Colonic mucosa (tissue), 4 donors: ENCODE measurements around the gene SCGB1A1. TPM values are rescaled to one million over a fixed set of nuclear protein-coding genes. Genes with fewer than 3 reads are reported as not detected.

ENCODE experiments used
- DNase-seq: peaks from one replicate; pipeline ENCODE4 v3.0.0-alpha.2; 2020
- H3K27ac ChIP-seq: fragments of 200-600 bp; one replicate; pipeline ENCODE4 v1.8.0; 2021
- H3K27me3 ChIP-seq: fragments of 200-600 bp; one replicate; pipeline ENCODE4 v1.8.0; 2021
- H3K36me3 ChIP-seq: fragments of 200-600 bp; one replicate; pipeline ENCODE4 v1.8.0; 2021
- H3K4me1 ChIP-seq: fragments of 200-600 bp; one replicate; pipeline ENCODE4 v1.8.0; 2021; ENCODE audit warnings: mild to moderate bottlenecking
- H3K4me3 ChIP-seq: fragments of 200-600 bp; one replicate; pipeline ENCODE4 v1.8.0; 2021
- H3K9ac ChIP-seq, 2 donors: one replicate each; pipeline ENCODE4 v1.7.0; 2013; ENCODE audit warnings: control low read depth in 2 of 2, low read depth in 2 of 2, low read length in 2 of 2
- H3K9me3 ChIP-seq: fragments of 200-600 bp; one replicate; pipeline ENCODE4 v1.8.0; 2021
- intact Hi-C: fragments of 100-400 bp; cut with DNase I; formaldehyde crosslinking; loops from one replicate; pipeline ENCODE4 v1.14.1; 2022
- total RNA-seq, 2 donors: library from RNA; stranded (reverse); fragmentation: NEBNext Ultra II Directional in 1 of 2; extraction: Animal tissue kit (Norgen Biotek cat#: 25700) in 1 of 2; gene quantifications; one replicate each; pipeline ENCODE4 v1.2.1, GENCODE V29; 2021
- TF ChIP-seq, protein P1 (sequence below): fragments of 200-600 bp; IDR thresholded peaks from one replicate; pipeline ENCODE4 v1.8.0; 2022; ENCODE audit warnings: antibody characterized with exemption, mild to moderate bottlenecking
- donor health status: healthy.
- donor health status: DM: no; HTN: no; CAD: no.
- donor health status: DM: no; HTN: no; CAD: no.

The SCGB1A1 gene
- total RNA-seq, 2 donors from 2014 or later = 2.3 TPM; not detected in 1

DNA sequence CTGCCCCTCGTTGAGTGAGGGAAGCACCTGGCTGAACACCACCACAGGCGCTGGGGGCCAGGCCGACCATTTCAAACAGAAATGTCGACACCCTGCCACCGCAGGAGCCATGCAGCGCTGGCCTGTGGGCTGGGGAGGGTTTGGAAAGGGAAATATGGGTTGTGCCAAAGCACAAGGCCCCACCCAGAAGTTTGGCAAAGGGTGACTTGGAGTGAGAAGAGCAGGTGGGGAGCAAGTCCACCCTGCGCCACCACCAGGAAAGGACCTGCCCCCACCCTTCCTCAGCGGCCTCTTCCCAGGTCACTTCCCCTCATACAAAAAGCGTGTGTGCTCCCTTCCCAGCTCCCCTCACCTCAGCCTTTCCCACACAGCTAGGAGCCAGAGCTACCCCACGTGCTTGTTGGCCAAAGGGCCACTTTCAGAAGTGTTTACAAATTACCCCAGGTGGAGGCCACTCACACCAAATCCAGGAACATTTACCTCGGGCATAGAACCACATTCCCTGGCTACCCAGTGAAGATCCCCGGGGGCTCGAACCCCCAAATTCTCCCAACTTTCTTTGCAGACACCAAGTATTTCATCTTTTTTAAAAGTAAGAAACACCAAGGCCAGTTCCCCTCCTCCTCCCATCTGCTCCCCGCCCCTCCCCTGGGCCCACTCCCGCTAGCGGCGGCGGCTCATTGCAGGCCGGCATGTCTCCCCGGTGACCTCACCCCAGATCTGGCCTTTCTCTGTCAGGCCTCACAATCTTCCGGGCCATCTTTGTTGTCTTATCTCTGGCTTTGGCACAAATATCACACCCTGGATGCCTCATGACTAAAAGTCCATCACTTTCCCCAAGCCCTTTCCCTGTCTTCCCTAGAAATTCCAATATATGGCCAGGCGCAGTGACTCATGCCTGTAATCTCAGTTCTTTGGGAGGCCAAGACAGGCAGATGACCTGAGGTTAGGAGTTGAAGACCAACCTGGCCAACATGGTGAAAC lies 20.5 kb upstream of the SCGB1A1 start:
- Histone ChIP-seq H3K9ac (no peak overlapping the region), H3K27ac (peak overlapping the region; percentile 25), H3K9me3 (no peaks in the 10 kb centered on the region), H3K4me1 (peaks cover 2% of the 10 kb centered on the region), H3K36me3 (no peaks in the 10 kb centered on the region), H3K4me3 (no peak overlapping the region), H3K27me3 (no peaks in the 10 kb centered on the region)
- DNase-seq = peak; percentile 34
- TF ChIP-seq, protein P1, sequence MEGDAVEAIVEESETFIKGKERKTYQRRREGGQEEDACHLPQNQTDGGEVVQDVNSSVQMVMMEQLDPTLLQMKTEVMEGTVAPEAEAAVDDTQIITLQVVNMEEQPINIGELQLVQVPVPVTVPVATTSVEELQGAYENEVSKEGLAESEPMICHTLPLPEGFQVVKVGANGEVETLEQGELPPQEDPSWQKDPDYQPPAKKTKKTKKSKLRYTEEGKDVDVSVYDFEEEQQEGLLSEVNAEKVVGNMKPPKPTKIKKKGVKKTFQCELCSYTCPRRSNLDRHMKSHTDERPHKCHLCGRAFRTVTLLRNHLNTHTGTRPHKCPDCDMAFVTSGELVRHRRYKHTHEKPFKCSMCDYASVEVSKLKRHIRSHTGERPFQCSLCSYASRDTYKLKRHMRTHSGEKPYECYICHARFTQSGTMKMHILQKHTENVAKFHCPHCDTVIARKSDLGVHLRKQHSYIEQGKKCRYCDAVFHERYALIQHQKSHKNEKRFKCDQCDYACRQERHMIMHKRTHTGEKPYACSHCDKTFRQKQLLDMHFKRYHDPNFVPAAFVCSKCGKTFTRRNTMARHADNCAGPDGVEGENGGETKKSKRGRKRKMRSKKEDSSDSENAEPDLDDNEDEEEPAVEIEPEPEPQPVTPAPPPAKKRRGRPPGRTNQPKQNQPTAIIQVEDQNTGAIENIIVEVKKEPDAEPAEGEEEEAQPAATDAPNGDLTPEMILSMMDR = no peak
- intact Hi-C loops = loop anchor here (10.0 kb wide), 1 partner anchor 296 kb away; no protein-coding TSS in a partner anchor

DNA sequence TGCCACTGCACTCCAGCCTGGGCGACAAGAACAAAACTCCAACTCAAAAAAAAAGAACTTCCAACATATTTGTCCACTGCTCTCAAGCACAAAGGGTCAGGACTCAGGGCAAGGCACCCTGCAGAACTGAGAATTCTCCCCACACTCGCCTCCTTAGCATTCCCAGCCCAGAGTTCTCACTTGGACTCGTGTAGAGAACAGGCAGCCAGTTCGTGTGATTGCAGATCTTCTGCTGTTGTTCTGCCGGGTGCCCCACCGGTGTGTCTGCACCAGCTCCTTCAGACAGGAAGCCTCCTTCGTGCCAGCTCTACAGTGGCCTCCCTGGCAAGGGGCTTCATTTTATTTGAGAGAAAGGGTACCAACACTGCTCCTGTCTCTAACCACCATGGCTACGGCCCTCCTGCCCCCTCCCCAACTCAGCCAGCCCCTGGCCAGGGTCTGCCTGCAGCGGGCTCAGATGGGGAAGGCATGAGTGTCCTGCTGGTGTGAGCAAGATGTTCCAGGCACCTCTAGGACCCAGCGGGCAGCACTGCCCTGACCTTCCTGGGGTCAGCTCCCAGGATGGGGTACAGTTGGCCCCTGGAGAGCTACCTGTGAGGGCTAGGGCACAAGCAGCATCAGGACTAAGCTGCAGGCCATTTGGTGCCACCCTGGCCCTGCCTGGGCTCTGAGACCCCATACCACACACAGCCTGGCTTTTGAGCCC lies 19.5 kb upstream of the SCGB1A1 start:
- peaks cover 2% of the 10 kb centered on the region for H3K4me1 ChIP-seq
- H3K27me3 ChIP-seq = no peaks in the 10 kb centered on the region
- H3K9ac ChIP-seq = no peak overlapping the region
- H3K36me3 ChIP-seq = no peaks in the 10 kb centered on the region
- H3K4me3 ChIP-seq = no peak overlapping the region
- no peak for DNase-seq
- H3K9me3 ChIP-seq = no peaks in the 10 kb centered on the region
- TF ChIP-seq, protein P1 = no peak
- peak overlapping the region; percentile 25 for H3K27ac ChIP-seq
- intact Hi-C loops = loop anchor here (10.0 kb wide), 1 partner anchor 295 kb away; no protein-coding TSS in a partner anchor

DNA sequence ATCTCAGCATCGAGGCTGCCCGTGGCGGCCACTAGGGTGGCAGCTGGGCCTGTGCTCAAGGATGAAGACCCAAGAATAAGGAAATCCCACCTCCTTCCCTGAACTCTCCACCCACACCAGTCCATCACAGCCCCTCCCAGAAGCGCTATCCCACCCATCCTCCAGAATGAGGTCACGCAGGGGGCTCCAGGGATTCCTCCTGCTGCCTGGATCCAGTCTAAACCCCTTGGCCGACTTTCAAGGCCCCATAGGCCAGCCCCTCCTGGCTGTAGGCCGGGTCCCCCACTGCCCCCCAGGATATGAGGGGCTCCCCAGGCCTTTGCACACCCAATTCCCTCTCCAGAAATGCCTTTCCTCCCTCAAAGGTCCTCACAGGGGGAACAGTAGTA lies 19.0 kb upstream of the SCGB1A1 start:
- intact Hi-C loops = loop anchor here (5.0 to 10.0 kb wide), 2 partner anchors 157 to 295 kb away; no protein-coding TSS in a partner anchor
- no peak overlapping the region for H3K27ac ChIP-seq
- H3K4me1 ChIP-seq = no peaks in the 10 kb centered on the region
- no peak overlapping the region for H3K4me3 ChIP-seq
- no peak for DNase-seq
- H3K36me3 ChIP-seq = no peaks in the 10 kb centered on the region
- TF ChIP-seq, protein P1 = no peak
- no peaks in the 10 kb centered on the region for H3K9me3 ChIP-seq
- H3K9ac ChIP-seq = no peak overlapping the region
- H3K27me3 ChIP-seq = no peaks in the 10 kb centered on the region

DNA sequence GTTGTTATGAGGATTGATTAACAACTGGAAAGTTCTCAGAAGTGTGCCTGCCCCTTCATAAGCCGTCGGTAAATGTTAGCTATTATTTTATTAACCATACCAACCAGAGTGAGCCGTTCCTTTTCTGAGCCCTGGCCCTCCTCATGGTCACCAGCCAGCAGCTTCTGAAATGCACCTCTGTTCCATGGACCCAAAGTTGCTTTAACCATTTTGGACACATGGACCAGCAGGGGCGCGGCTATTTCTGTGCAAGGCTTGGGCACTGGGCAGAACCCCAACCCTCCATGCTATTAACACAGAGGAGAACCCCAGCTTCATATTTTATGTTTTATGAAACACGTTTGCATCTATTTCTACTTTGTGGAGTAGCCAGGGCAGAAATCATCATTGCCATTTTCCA lies 18.6 kb upstream of the SCGB1A1 start:
- no peak for DNase-seq
- intact Hi-C loops = loop anchor here (5.0 kb wide), 1 partner anchor 157 kb away; no protein-coding TSS in a partner anchor
- no peak overlapping the region for H3K4me3 ChIP-seq
- H3K9me3 ChIP-seq = no peaks in the 10 kb centered on the region
- TF ChIP-seq, protein P1 = no peak
- H3K27ac ChIP-seq = no peak overlapping the region
- no peak overlapping the region for H3K9ac ChIP-seq
- H3K27me3 ChIP-seq = no peaks in the 10 kb centered on the region
- no peaks in the 10 kb centered on the region for H3K36me3 ChIP-seq
- no peaks in the 10 kb centered on the region for H3K4me1 ChIP-seq

DNA sequence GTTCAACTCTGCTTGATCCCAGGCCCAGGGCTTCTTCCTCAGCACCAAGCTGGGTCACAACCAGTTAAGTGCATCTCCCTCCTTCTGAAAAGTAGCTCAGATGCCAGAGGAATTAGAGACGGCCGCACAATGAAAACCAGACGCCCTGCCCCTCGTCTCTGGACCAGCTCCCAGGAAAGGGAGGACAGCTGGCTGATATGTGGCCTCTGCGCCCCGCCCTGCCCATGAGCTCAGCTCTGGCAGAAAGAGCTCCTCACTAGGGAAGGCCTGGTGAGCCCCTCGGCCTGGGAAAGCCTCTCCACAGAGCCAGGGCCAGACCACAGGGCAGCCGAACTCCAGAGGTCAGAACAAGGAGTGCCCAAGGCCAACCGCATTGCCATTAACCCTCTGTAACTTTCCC lies 18.1 kb upstream of the SCGB1A1 start:
- TF ChIP-seq, protein P1 = no peak
- H3K9ac ChIP-seq = no peak overlapping the region
- H3K9me3 ChIP-seq = no peaks in the 10 kb centered on the region
- H3K36me3 ChIP-seq = no peaks in the 10 kb centered on the region
- no peaks in the 10 kb centered on the region for H3K27me3 ChIP-seq
- intact Hi-C loops = loop anchor here (5.0 kb wide), 1 partner anchor 157 kb away; no protein-coding TSS in a partner anchor
- H3K27ac ChIP-seq = peak overlapping the region; percentile 47
- H3K4me3 ChIP-seq = no peak overlapping the region
- peak; percentile 70 for DNase-seq
- H3K4me1 ChIP-seq = no peaks in the 10 kb centered on the region
